Measurements from ENCODE around the gene APOBEC2. TPM values are rescaled to one million over a fixed set of nuclear protein-coding genes. Genes with fewer than 3 reads are reported as not detected.

APOBEC2 gene
- total RNA-seq, 1 experiment from 2014 or later, result not detected

DNA sequence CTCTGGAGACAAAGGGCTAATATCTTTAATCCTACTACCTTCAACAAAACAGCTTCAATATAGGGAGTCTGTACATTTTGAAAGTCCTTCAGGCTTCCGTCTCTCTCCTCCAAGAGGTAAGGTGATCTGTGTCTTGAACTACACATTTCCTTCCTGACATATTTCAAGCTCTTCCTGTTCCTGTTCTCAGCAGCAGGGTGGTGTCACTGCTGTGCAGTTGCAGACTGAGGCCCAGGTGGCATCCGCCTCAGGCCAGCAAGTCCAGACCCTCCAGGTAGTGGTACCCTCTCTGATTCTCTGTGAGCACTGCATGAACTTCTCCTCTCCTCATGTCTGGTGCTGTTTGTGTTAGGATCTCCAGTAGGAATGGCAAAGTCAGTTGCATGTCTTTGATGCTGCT, 27.6 kb downstream of the APOBEC2 start:
- ChIA-PET CTCF (no interaction called here), POLR2A (no interaction called here), RAD21 (ENCODE audit: low non-redundant PET in 1 of 2, low total read pairs in 2 of 2, uncharacterized antibody in 2 of 2, unreplicated experiment in 2 of 2) (no interaction called here)
- BruUV-seq (replicated peaks), result no TSS peak
- H3K4me3 ChIP-seq (replicated peaks in 1 of 2; ENCODE audit: low read depth in 1 of 2, low read length in 2 of 2), result no peak overlapping the region
- peaks cover 77% of the 10 kb centered on the region for H3K79me2 ChIP-seq (ENCODE audit: insufficient read depth, low read length)
- H3K36me3 ChIP-seq (ENCODE audit: control insufficient read depth in 1 of 2, insufficient read depth in 2 of 2, low read length in 2 of 2), result peaks cover 26 to 39% of the 10 kb centered on the region in 2 experiments
- intact Hi-C loops (cut with micrococcal nuclease), result no loop called here
- no peak overlapping the region for H3K9ac ChIP-seq (ENCODE audit: low read length)
- DNase-seq (ENCODE audit: low read depth, low spot score), result no peak
- TF ChIP-seq ATF3 (IDR thresholded peaks at IDR 0.05) (no peak), RAD21 (IDR thresholded peaks at IDR 0.05; ENCODE audit: low read depth) (no peak), FOSL1 (IDR thresholded peaks at IDR 0.05; ENCODE audit: low read depth) (no peak), POLR2AphosphoS5 (IDR thresholded peaks at IDR 0.05; ENCODE audit: low read depth, low read length) (no peak), CEBPB (IDR thresholded peaks at IDR 0.05; ENCODE audit: low read depth) (no peak), EGR1 (IDR thresholded peaks at IDR 0.05; ENCODE audit: low read depth) (no peak), SP1 (IDR thresholded peaks at IDR 0.05; ENCODE audit: low read depth) (no peak), CBX3 (IDR thresholded peaks at IDR 0.05; ENCODE audit: low read depth) (no peak), YY1 (IDR thresholded peaks at IDR 0.05; ENCODE audit: extremely low read depth, insufficient replicate concordance, low read depth, low read length) (no peak), JUND (IDR thresholded peaks at IDR 0.05) (no peak), TCF7L2 (IDR thresholded peaks at IDR 0.05; ENCODE audit: borderline replicate concordance, extremely low read depth, insufficient read depth, insufficient read length) (no peak), ELF1 (IDR thresholded peaks at IDR 0.05; ENCODE audit: borderline replicate concordance, low read depth) (no peak), EZH2phosphoT487 (IDR thresholded peaks at IDR 0.05; ENCODE audit: borderline replicate concordance) (no peak)
- TF ChIP-seq, protein P1, sequence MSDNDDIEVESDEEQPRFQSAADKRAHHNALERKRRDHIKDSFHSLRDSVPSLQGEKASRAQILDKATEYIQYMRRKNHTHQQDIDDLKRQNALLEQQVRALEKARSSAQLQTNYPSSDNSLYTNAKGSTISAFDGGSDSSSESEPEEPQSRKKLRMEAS (IDR thresholded peaks at IDR 0.05), result no peak
- TF ChIP-seq, protein P2, sequence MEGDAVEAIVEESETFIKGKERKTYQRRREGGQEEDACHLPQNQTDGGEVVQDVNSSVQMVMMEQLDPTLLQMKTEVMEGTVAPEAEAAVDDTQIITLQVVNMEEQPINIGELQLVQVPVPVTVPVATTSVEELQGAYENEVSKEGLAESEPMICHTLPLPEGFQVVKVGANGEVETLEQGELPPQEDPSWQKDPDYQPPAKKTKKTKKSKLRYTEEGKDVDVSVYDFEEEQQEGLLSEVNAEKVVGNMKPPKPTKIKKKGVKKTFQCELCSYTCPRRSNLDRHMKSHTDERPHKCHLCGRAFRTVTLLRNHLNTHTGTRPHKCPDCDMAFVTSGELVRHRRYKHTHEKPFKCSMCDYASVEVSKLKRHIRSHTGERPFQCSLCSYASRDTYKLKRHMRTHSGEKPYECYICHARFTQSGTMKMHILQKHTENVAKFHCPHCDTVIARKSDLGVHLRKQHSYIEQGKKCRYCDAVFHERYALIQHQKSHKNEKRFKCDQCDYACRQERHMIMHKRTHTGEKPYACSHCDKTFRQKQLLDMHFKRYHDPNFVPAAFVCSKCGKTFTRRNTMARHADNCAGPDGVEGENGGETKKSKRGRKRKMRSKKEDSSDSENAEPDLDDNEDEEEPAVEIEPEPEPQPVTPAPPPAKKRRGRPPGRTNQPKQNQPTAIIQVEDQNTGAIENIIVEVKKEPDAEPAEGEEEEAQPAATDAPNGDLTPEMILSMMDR (IDR thresholded peaks at IDR 0.05 in 2 of 3, conservative IDR thresholded peaks at IDR 0.05 in 1 of 3; ENCODE audit: borderline replicate concordance in 1 of 3, insufficient read depth in 1 of 3, low read depth in 2 of 3, low read length in 2 of 3), result no peak
- TF ChIP-seq, protein P3, sequence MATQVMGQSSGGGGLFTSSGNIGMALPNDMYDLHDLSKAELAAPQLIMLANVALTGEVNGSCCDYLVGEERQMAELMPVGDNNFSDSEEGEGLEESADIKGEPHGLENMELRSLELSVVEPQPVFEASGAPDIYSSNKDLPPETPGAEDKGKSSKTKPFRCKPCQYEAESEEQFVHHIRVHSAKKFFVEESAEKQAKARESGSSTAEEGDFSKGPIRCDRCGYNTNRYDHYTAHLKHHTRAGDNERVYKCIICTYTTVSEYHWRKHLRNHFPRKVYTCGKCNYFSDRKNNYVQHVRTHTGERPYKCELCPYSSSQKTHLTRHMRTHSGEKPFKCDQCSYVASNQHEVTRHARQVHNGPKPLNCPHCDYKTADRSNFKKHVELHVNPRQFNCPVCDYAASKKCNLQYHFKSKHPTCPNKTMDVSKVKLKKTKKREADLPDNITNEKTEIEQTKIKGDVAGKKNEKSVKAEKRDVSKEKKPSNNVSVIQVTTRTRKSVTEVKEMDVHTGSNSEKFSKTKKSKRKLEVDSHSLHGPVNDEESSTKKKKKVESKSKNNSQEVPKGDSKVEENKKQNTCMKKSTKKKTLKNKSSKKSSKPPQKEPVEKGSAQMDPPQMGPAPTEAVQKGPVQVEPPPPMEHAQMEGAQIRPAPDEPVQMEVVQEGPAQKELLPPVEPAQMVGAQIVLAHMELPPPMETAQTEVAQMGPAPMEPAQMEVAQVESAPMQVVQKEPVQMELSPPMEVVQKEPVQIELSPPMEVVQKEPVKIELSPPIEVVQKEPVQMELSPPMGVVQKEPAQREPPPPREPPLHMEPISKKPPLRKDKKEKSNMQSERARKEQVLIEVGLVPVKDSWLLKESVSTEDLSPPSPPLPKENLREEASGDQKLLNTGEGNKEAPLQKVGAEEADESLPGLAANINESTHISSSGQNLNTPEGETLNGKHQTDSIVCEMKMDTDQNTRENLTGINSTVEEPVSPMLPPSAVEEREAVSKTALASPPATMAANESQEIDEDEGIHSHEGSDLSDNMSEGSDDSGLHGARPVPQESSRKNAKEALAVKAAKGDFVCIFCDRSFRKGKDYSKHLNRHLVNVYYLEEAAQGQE (IDR thresholded peaks at IDR 0.05; ENCODE audit: low read depth), result no peak
- no peaks in the 10 kb centered on the region for H3K27me3 ChIP-seq (ENCODE audit: insufficient read depth, low read length)
- H4K20me1 ChIP-seq (ENCODE audit: insufficient read depth), result no peaks in the 10 kb centered on the region
- no peaks in the 10 kb centered on the region for H3K9me3 ChIP-seq (ENCODE audit: control insufficient read depth in 1 of 2, insufficient read depth in 1 of 2, low read depth in 1 of 2, low read length in 2 of 2)
- H3K27ac ChIP-seq (ENCODE audit: low read depth, low read length), result no peak overlapping the region
- no peaks in the 10 kb centered on the region for H3K9me2 ChIP-seq (ENCODE audit: insufficient read depth)
- H3K4me1 ChIP-seq (ENCODE audit: control insufficient read depth in 1 of 2, insufficient read depth in 2 of 2, low read length in 2 of 2), result no peaks in the 10 kb centered on the region
- ATAC-seq, result no peak
- H3K4me2 ChIP-seq (ENCODE audit: low read length), result no peak overlapping the region
- H2AFZ ChIP-seq (ENCODE audit: low read depth, low read length, poor library complexity, severe bottlenecking), result no peak overlapping the region
